Stimulated activated CD4-positive, alpha-beta T cell treated with anti-CD3 and anti-CD28 coated beads, Interleukin-15, amount 100 ng/mL, for 1 hour (primary cell): Measurements from ENCODE around the gene FLAD1.
A peak's percentile ranks its signal among the peaks of the same experiment; 100 is the strongest.

ENCODE experiments used
- DNase-seq, 2 donors: peaks; one replicate each; pipeline ENCODE4 v3.0.0-alpha.2; 2020; ENCODE audit warnings: low read depth in 1 of 2, low spot score in 1 of 2

FLAD1 gene

GRCh38 chr1:154982897-154983648 is at the start of gene FLAD1:
Gene FLAD1 (plus strand): TSS chr1:154983344. CDS start chr1:154983695, 351 bp downstream.
- peak; percentile 90 to 91 for DNase-seq

- no peak for DNase-seq
Measured at GRCh38 chr1:154934358-154934948, 48.7 kb upstream of the FLAD1 start.

- no peak for DNase-seq
Measured at GRCh38 chr1:154935749-154936554, 47.2 kb upstream of the FLAD1 start.

- peak; percentile 84 to 86 for DNase-seq
Measured at GRCh38 chr1:154936555-154937084, 46.5 kb upstream of the FLAD1 start, which contains the start of gene PMVK. Gene PMVK (minus strand): TSS chr1:154936719. CDS start chr1:154936685, 34 bp downstream.

- DNase-seq = peak; percentile 30 to 76
Measured at GRCh38 chr1:154937085-154937987, 45.8 kb upstream of the FLAD1 start.

GRCh38 chr1:154937988-154938386 is 45.2 kb upstream of the FLAD1 start:
- DNase-seq = no peak

GRCh38 chr1:154938604-154939399 is 44.3 kb upstream of the FLAD1 start:
- DNase-seq = no peak

- no peak for DNase-seq
Measured at GRCh38 chr1:154940213-154940560, 43.0 kb upstream of the FLAD1 start.

- no peak for DNase-seq
Measured at GRCh38 chr1:154940651-154941194, 42.4 kb upstream of the FLAD1 start.

- no peak for DNase-seq
Measured at GRCh38 chr1:154941333-154942013, 41.7 kb upstream of the FLAD1 start.

- DNase-seq = no peak
Measured at GRCh38 chr1:154943649-154944400, 39.3 kb upstream of the FLAD1 start.

- no peak for DNase-seq
Measured at GRCh38 chr1:154944401-154945159, 38.6 kb upstream of the FLAD1 start.

- DNase-seq = no peak
Measured at GRCh38 chr1:154945160-154945961, 37.8 kb upstream of the FLAD1 start.

- DNase-seq = no peak
Measured at GRCh38 chr1:154945962-154946850, 36.9 kb upstream of the FLAD1 start.

GRCh38 chr1:154948079-154948478 is 35.1 kb upstream of the FLAD1 start:
- DNase-seq = no peak
